Neural cell (in vitro differentiated cells): ENCODE results near the gene CDRT4. TPM values are rescaled to one million over a fixed set of nuclear protein-coding genes. Genes with fewer than 3 reads are reported as not detected.

ENCODE experiments used
- H2AFZ ChIP-seq: fragments of 200-600, 300-800 bp; sonication (generic), shearing (Covaris generic); 2 replicates; pipeline ENCODE4 v1.6.0; 2014; ENCODE audit warnings: low read depth, mild to moderate bottlenecking, antibody characterized with exemption, low read length, moderate library complexity
- H3F3A ChIP-seq: fragments of 200-600 bp; shearing (Covaris generic); 2 replicates; pipeline ENCODE4 v1.6.1; 2016; ENCODE audit warnings: mild to moderate bottlenecking, moderate library complexity, mixed read lengths, antibody characterized with exemption, low read length; ENCODE audit not compliant: insufficient read depth, poor library complexity, severe bottlenecking
- H3K27ac ChIP-seq: fragments of 200-600, 300-800 bp; sonication (generic), shearing (Covaris generic); 2 replicates; pipeline ENCODE4 v1.5.1; 2014; ENCODE audit warnings: mild to moderate bottlenecking, low read length, moderate library complexity
- H3K27me3 ChIP-seq: fragments of 300-800, 200-600 bp; sonication (generic), shearing (Covaris generic); 2 replicates; pipeline ENCODE4 v1.6.0; 2014; ENCODE audit warnings: mild to moderate bottlenecking, low read depth, low read length, moderate library complexity; ENCODE audit not compliant: insufficient read depth
- H3K36me3 ChIP-seq: fragments of 300-800, 200-600 bp; sonication (generic), shearing (Covaris generic); 2 replicates; pipeline ENCODE4 v1.5.1; 2014; ENCODE audit warnings: mild to moderate bottlenecking, antibody characterized with exemption, low read length, moderate library complexity; ENCODE audit not compliant: insufficient read depth
- H3K4me2 ChIP-seq: fragments of 300-800, 200-600 bp; sonication (generic), shearing (Covaris generic); 2 replicates; pipeline ENCODE4 v1.6.0; 2014; ENCODE audit warnings: mild to moderate bottlenecking, low read length
- H3K4me3 ChIP-seq: fragments of 300-800, 200-600 bp; sonication (generic), shearing (Covaris generic); 2 replicates; pipeline ENCODE4 v1.5.1; 2014; ENCODE audit warnings: mild to moderate bottlenecking, low read length, moderate library complexity
- H3K79me2 ChIP-seq: fragments of 200-600 bp; shearing (Covaris generic); replicated peaks from 2 replicates; pipeline ENCODE4 v1.6.0; 2014; ENCODE audit warnings: mild to moderate bottlenecking, low read length, moderate library complexity; ENCODE audit not compliant: insufficient read depth
- H3K9ac ChIP-seq: fragments of 300-800, 200-600 bp; sonication (generic), shearing (Covaris generic); 2 replicates; pipeline ENCODE4 v1.6.1; 2016; ENCODE audit warnings: mild to moderate bottlenecking, low read length, mixed read lengths
- H3K9me2 ChIP-seq: fragments of 200-600 bp; shearing (Covaris generic); 2 replicates; pipeline ENCODE4 v1.6.1; 2016; ENCODE audit warnings: mild to moderate bottlenecking, low read length, mixed read lengths; ENCODE audit not compliant: insufficient read depth
- H3K9me3 ChIP-seq: fragments of 200-600, 300-800 bp; sonication (generic), shearing (Covaris generic); 2 replicates; pipeline ENCODE4 v1.6.1; 2016; ENCODE audit warnings: mild to moderate bottlenecking, mixed run types, low read length, moderate library complexity, mixed read lengths
- H4K20me1 ChIP-seq: fragments of 200-600 bp; shearing (Covaris generic); 2 replicates; pipeline ENCODE4 v1.6.1; 2016; ENCODE audit warnings: mild to moderate bottlenecking, mixed run types; ENCODE audit not compliant: insufficient read depth
- CTCF ChIP-seq: fragments of 450-650 bp; IDR thresholded peaks from 2 replicates; pipeline ENCODE4 v1.5.1; 2014; ENCODE audit warnings: antibody characterized with exemption, mild to moderate bottlenecking, moderate library complexity; ENCODE audit not compliant: poor library complexity, severe bottlenecking
- EP300 ChIP-seq: fragments of 450-650 bp; conservative IDR thresholded peaks from 2 replicates; pipeline ENCODE4 v1.6.1; 2014; ENCODE audit warnings: antibody characterized with exemption, mild to moderate bottlenecking, moderate library complexity; ENCODE audit not compliant: poor library complexity, severe bottlenecking
- EZH2 ChIP-seq: fragments of 200-600, 300-800 bp; shearing (Covaris generic), sonication (generic); IDR thresholded peaks from 2 replicates; pipeline ENCODE4 v1.6.1; 2014; ENCODE audit warnings: antibody characterized with exemption, low read length, borderline replicate concordance, mild to moderate bottlenecking; ENCODE audit not compliant: insufficient read depth, poor library complexity, severe bottlenecking
- MXI1 ChIP-seq: fragments of 450-650 bp; conservative IDR thresholded peaks from 2 replicates; pipeline ENCODE4 v1.6.1; 2014; ENCODE audit warnings: antibody characterized with exemption, mild to moderate bottlenecking; ENCODE audit not compliant: poor library complexity, severe bottlenecking
- POLR2AphosphoS5 ChIP-seq: IDR thresholded peaks from 2 replicates; pipeline ENCODE4 v1.6.1; 2012
- RAD21 ChIP-seq: fragments of 450-650 bp; conservative IDR thresholded peaks from 2 replicates; pipeline ENCODE4 v1.6.1; 2014; ENCODE audit warnings: antibody characterized with exemption, mild to moderate bottlenecking, moderate library complexity
- REST ChIP-seq: IDR thresholded peaks from 2 replicates; pipeline ENCODE4 v1.6.1; 2012; ENCODE audit warnings: borderline replicate concordance
- SMC3 ChIP-seq: fragments of 450-650 bp; conservative IDR thresholded peaks from 2 replicates; pipeline ENCODE4 v1.6.1; 2014; ENCODE audit warnings: antibody characterized with exemption, mild to moderate bottlenecking, moderate library complexity; ENCODE audit not compliant: poor library complexity
- TAF1 ChIP-seq: IDR thresholded peaks from 2 replicates; pipeline ENCODE4 v1.6.1; 2012; ENCODE audit warnings: low read depth
- polyA plus RNA-seq: library from polyadenylated mRNA; depleted of rRNA; stranded (reverse); fragments of >200 nt; gene quantifications from 2 replicates; pipeline ENCODE4 v1.2.3, GENCODE V29; 2014

Gene CDRT4
- polyA plus RNA-seq, 1 donor from 2014 or later: 22.5 TPM

- Histone ChIP-seq H3K9me2 (no peaks in the 10 kb centered on the region), H3K79me2 (no peaks in the 10 kb centered on the region), H3K27ac (no peak overlapping the region), H3K4me3 (no peak overlapping the region), H3K9ac (no peak overlapping the region), H3K4me2 (no peak overlapping the region), H3K36me3 (peaks cover 6% of the 10 kb centered on the region), H3K27me3 (no peaks in the 10 kb centered on the region), H2AFZ (no peak overlapping the region), H4K20me1 (no peaks in the 10 kb centered on the region), H3F3A (no peaks in the 10 kb centered on the region), H3K9me3 (no peaks in the 10 kb centered on the region)
- TF ChIP-seq POLR2AphosphoS5 (no peak), MXI1 (no peak), REST (no peak)
Measured at GRCh38 chr17:15456496-15456895, 10.9 kb downstream of the CDRT4 start.

- peaks cover 6% of the 10 kb centered on the region for H3K36me3 ChIP-seq
- H3K4me3 ChIP-seq: no peak overlapping the region
- H3K9ac ChIP-seq: no peak overlapping the region
- no peaks in the 10 kb centered on the region for H3F3A ChIP-seq
- H4K20me1 ChIP-seq: no peaks in the 10 kb centered on the region
- no peaks in the 10 kb centered on the region for H3K9me2 ChIP-seq
- H2AFZ ChIP-seq: no peak overlapping the region
- TF ChIP-seq POLR2AphosphoS5 (no peak), TAF1 (no peak), SMC3 (no peak)
- H3K9me3 ChIP-seq: no peaks in the 10 kb centered on the region
- no peak overlapping the region for H3K4me2 ChIP-seq
- H3K27ac ChIP-seq: no peak overlapping the region
- no peaks in the 10 kb centered on the region for H3K27me3 ChIP-seq
- no peaks in the 10 kb centered on the region for H3K79me2 ChIP-seq
Measured at GRCh38 chr17:15454346-15454745, 13.1 kb downstream of the CDRT4 start.

- peaks cover 6% of the 10 kb centered on the region for H3K36me3 ChIP-seq
- TF ChIP-seq POLR2AphosphoS5 (no peak), EP300 (no peak), CTCF (no peak), RAD21 (no peak), EZH2 (no peak), SMC3 (no peak), REST (no peak), TAF1 (no peak), MXI1 (no peak)
- no peak overlapping the region for H3K9ac ChIP-seq
- H4K20me1 ChIP-seq: no peaks in the 10 kb centered on the region
- H3K27ac ChIP-seq: no peak overlapping the region
- no peak overlapping the region for H2AFZ ChIP-seq
- no peaks in the 10 kb centered on the region for H3F3A ChIP-seq
- no peaks in the 10 kb centered on the region for H3K79me2 ChIP-seq
- H3K9me3 ChIP-seq: no peaks in the 10 kb centered on the region
- H3K9me2 ChIP-seq: no peaks in the 10 kb centered on the region
- no peak overlapping the region for H3K4me2 ChIP-seq
- H3K27me3 ChIP-seq: no peaks in the 10 kb centered on the region
- no peak overlapping the region for H3K4me3 ChIP-seq
Measured at GRCh38 chr17:15453782-15454181, 13.6 kb downstream of the CDRT4 start.
